GM19035 (cell line): ENCODE data around the gene HRH4.

ENCODE experiments used
- ATAC-seq: cut with Tn5 transposase; IDR thresholded peaks from one replicate; pipeline ENCODE4 v1.9.1; 2021; ENCODE audit not compliant: unreplicated experiment

Gene HRH4

GRCh38 chr18:24502667-24503523 lies 42.5 kb downstream of the HRH4 start:
- no peak for ATAC-seq

- no peak for ATAC-seq
Measured at GRCh38 chr18:24504401-24504800, 44.0 kb downstream of the HRH4 start.

GRCh38 chr18:24506175-24506574 lies 45.7 kb downstream of the HRH4 start:
- ATAC-seq = no peak

- ATAC-seq = no peak
Measured at GRCh38 chr18:24509435-24509834, 49.0 kb downstream of the HRH4 start.

GRCh38 chr18:24514439-24514838 lies 54.0 kb downstream of the HRH4 start:
- no peak for ATAC-seq

GRCh38 chr18:24515721-24516120 lies 55.3 kb downstream of the HRH4 start:
- no peak for ATAC-seq

GRCh38 chr18:24516261-24516660 lies 55.8 kb downstream of the HRH4 start:
- no peak for ATAC-seq

GRCh38 chr18:24517554-24517953 lies 57.1 kb downstream of the HRH4 start:
- no peak for ATAC-seq

GRCh38 chr18:24518596-24518995 lies 58.2 kb downstream of the HRH4 start:
- ATAC-seq = no peak
